Activated CD8-positive, alpha-beta memory T cell treated with anti-CD3 and anti-CD28 coated beads, Interleukin-2, amount 50 U/mL, for 1 hour (primary cell): ENCODE measurements around the gene BRD4.
"Not testable (repeated sequence)": the region's sequence is repeated elsewhere in the genome, so short reads cannot be mapped to it uniquely, and the experiment has no call there.

ENCODE experiments used
- DNase-seq: peaks from one replicate; pipeline ENCODE4 v3.0.0-alpha.2; 2020; ENCODE audit errors: extremely low read depth

BRD4 gene

GRCh38 chr19:15332311-15332996 lies at the start of gene BRD4:
TSS of gene BRD4 (minus strand) at chr19:15332539. CDS start at chr19:15273099, 59,440 bp downstream.
- DNase-seq = peak; percentile 14

GRCh38 chr19:15381864-15382263 lies 49.5 kb upstream of the BRD4 start:
- no peak for DNase-seq

- no peak for DNase-seq
Measured at GRCh38 chr19:15381429-15381828, 49.1 kb upstream of the BRD4 start.

GRCh38 chr19:15379999-15380647 lies 47.8 kb upstream of the BRD4 start:
- no peak for DNase-seq

- peak; percentile 96 for DNase-seq
Measured at GRCh38 chr19:15379083-15379998, 47.0 kb upstream of the BRD4 start, which contains the start of gene AKAP8. TSS of gene AKAP8 (minus strand) at chr19:15379787. CDS start at chr19:15379731, 56 bp downstream.

GRCh38 chr19:15378534-15379082 lies 46.3 kb upstream of the BRD4 start:
- DNase-seq = no peak

- DNase-seq = no peak
Measured at GRCh38 chr19:15374796-15375440, 42.6 kb upstream of the BRD4 start.

GRCh38 chr19:15374105-15374651 lies 41.8 kb upstream of the BRD4 start:
- DNase-seq = no peak

GRCh38 chr19:15373644-15374043 lies 41.3 kb upstream of the BRD4 start:
- no peak for DNase-seq

- DNase-seq = no peak
Measured at GRCh38 chr19:15372891-15373301, 40.6 kb upstream of the BRD4 start.

- DNase-seq = no peak
Measured at GRCh38 chr19:15372470-15372869, 40.1 kb upstream of the BRD4 start.

GRCh38 chr19:15371786-15372380 lies 39.5 kb upstream of the BRD4 start:
- no peak for DNase-seq

GRCh38 chr19:15371119-15371518 lies 38.8 kb upstream of the BRD4 start:
- DNase-seq = no peak

- no peak for DNase-seq
Measured at GRCh38 chr19:15369594-15369891, 37.2 kb upstream of the BRD4 start.

- no peak for DNase-seq
Measured at GRCh38 chr19:15368798-15369593, 36.7 kb upstream of the BRD4 start.

GRCh38 chr19:15368051-15368632 lies 35.8 kb upstream of the BRD4 start:
- DNase-seq = no peak

GRCh38 chr19:15367439-15367838 lies 35.1 kb upstream of the BRD4 start:
- no peak for DNase-seq

- DNase-seq = no peak
Measured at GRCh38 chr19:15365264-15365663, 32.9 kb upstream of the BRD4 start.

- DNase-seq = not testable (repeated sequence)
Measured at GRCh38 chr19:15363791-15364190, 31.5 kb upstream of the BRD4 start.

GRCh38 chr19:15363048-15363447 lies 30.7 kb upstream of the BRD4 start:
- DNase-seq = not testable (repeated sequence)
